NT2/D1 (cell line): ENCODE measurements around the gene MAP2K2.

Source experiments
- YY1 ChIP-seq: IDR thresholded peaks from 2 replicates; pipeline ENCODE4 v1.6.1; 2011; ENCODE audit not compliant: insufficient read length, insufficient read depth
- ZNF274 ChIP-seq: IDR thresholded peaks from 2 replicates; pipeline ENCODE4 v1.6.1; 2011; ENCODE audit warnings: mild to moderate bottlenecking, low read depth, low read length

DNA sequence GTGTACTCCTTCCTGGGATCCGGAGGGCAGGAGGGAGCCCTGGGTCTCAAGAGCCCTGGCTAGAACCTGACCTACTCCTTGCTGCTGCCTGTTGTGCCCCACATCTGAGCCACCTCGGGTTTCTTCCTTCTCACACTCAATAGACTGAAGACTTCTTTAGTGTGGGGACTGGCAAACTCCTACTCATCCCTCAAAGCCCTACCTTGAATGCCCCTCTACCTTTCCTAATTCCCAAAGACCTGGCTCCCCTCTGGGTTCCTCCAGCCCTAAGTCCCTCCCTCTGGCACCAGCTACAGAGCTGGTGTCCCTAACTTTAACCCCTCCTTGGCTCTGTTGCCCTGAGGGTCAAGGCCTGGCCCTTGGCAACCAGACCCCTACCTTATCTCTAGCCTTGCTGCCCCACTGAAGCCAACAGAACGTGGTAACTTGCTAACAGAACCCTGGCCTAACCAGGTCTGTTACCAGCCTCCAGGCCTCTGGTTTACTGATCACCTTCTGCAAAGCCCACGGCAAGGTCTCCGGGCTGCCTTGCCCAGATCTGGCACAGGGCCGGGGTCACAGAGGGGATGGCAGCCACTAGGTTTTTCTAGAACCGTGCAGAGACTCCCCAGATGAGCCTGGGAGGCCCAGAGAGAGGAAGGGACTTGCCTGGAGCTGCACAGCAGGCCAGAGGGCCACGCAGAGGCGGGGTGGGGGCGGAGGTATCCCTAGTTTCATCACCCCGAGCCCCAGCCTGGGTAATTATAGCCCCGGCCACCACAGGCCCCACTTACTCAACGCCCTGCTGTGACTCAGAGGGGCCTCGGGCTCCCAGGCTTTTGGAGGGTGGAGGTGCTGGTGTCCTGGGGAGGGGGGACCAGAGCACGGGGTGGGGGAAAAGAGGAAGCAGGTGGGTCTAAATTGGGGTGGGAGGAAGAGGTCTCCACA is 72.5 kb downstream of the MAP2K2 start:
- TF ChIP-seq YY1 = no peak
- no peak for TF ChIP-seq ZNF274
